GM21529 (cell line): Measurements from ENCODE around the gene CACNA2D3.

ENCODE experiments used
- ATAC-seq: cut with Tn5 transposase; IDR thresholded peaks from one replicate; pipeline ENCODE4 v1.9.1; 2021; ENCODE audit not compliant: unreplicated experiment

Gene CACNA2D3

DNA sequence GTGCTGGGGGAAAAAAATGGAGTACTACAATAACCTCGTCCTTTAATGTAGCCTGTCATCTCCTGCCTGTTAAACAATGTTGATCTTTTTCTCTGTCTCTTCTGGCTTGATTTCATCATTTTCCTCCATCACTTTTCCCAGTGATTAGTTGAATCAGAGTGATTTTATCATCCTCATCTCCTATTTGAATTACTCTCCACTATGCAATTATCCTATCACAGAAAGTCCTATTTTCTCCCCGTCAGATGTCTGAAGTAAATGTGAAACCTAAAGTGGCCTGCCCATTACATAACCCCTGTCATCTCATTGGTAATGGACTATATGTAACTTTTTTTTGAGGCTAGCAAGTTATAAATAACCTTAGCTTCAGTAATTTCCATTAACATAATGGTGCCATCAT is 201.8 kb downstream of the CACNA2D3 start:
- ATAC-seq: no peak

- ATAC-seq: no peak
These were observed 204.6 kb downstream of the CACNA2D3 start for GRCh38 chr3:54326951-54327350.

GRCh38 chr3:54331341-54331740 is 209.0 kb downstream of the CACNA2D3 start:
- no peak for ATAC-seq

DNA sequence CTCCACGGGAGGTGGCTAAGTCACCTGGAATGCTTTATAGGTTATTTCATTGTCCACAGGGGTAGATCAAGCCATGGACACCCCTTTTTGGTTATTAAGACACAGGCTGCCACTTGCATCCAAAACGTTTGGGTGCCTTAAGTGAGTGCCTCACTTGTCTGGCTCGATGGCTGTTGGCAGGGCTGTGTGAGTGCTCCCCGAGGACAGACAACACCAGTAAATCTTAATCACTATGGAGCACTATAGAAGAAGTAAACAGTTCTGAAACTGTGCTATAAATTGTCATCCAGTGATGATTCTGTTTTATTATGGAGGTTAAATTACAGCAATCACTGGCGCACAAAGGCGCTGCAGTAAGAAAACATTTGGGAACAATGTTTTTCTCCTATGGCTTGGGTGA is 215.5 kb downstream of the CACNA2D3 start:
- ATAC-seq: no peak

DNA sequence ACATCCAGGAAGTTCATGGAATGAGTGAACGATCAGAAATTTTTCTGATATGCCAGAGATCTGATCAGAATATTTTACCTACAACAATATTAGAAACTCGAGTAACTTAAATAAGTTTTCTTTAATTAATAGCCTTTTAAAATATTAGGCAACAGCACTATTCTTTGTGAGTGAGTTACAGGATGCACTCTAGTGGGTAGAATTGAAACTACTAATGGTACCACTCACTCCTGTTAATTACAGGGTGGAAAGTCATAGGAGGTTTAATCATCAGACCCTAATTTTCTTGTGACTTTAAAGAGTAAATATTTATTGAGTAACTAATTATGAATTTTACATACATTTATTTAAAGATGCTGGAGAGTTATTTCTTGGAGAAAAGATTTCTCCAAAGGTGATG is 217.3 kb downstream of the CACNA2D3 start:
- no peak for ATAC-seq

DNA sequence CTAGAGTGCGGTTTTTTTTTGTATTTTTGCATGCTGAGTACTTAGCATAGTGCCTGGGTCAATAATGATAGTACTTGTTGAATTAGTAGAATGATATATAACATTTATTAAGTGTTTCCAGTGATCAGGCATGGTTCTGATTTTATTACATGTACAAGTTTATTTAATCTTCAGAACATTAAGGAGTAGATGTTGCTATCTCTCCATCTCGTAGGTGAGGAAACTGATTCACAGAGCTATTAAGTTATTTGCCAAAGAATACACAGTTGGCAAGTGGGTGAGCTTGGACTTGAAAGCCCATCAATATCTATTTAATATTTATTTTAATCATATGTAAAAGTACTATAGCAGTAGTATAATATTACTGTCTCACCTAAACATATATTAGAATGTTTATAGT is 219.5 kb downstream of the CACNA2D3 start:
- no peak for ATAC-seq

DNA sequence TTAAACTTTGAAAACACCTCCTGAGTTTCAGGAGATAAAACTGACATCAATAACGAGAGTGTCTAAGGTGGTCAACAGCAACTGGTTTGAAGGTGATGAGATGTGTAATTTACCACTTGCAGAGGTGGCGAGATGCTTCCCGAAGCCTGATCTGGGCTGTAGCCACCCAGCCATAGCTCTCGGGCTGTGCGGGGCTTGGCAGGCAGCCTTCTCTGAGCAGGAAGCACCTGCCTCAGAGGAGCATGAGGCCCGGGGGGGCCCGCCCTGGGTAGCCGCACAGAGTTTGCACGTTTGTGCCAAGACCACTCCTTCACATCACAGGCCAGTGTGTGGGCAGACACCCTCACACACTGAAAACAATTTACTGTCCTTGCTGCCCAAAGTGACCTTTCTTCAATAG is 220.3 kb downstream of the CACNA2D3 start:
- no peak for ATAC-seq

DNA sequence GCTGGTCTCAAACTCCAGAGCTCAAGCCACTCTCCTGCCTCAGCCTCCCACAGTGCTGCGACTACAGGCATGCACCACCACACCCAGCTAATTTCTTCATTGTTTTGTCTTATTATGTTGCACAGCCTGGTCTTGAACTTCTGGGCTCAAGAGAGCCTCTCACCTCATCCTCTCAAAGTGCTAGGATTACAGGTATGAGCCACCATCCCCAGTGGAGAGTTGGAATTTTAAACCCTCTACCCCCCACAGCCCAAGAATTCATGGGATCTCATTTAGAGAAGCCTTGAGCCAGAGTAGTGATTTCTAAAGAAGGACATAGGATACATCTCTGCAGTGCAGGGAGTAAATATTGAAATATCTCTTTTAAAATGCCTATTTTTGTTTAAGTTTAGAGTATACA is 221.1 kb downstream of the CACNA2D3 start:
- no peak for ATAC-seq

GRCh38 chr3:54344601-54345231 is 222.4 kb downstream of the CACNA2D3 start:
- no peak for ATAC-seq

GRCh38 chr3:54345847-54346375 is 223.6 kb downstream of the CACNA2D3 start:
- ATAC-seq: no peak

DNA sequence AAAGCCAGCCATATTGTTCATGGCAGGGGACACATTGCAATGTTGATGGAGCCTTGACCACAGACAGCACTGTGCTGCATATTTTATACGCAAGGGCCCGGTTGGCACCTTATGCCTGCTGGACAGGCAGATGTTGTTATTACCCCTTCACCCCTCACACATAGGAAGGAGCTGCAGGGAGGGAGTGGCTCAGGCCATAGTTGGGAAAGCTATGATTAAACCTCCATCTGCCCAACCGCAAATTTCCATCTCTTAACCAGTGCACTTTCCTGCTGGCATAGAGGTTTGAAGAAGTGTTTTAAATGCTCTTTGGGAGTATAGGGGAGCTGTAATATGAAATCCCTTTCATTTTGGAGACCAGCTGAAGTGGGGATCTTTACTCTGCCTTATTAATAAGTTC is 224.7 kb downstream of the CACNA2D3 start:
- no peak for ATAC-seq

GRCh38 chr3:54347933-54348332 is 225.6 kb downstream of the CACNA2D3 start:
- no peak for ATAC-seq

DNA sequence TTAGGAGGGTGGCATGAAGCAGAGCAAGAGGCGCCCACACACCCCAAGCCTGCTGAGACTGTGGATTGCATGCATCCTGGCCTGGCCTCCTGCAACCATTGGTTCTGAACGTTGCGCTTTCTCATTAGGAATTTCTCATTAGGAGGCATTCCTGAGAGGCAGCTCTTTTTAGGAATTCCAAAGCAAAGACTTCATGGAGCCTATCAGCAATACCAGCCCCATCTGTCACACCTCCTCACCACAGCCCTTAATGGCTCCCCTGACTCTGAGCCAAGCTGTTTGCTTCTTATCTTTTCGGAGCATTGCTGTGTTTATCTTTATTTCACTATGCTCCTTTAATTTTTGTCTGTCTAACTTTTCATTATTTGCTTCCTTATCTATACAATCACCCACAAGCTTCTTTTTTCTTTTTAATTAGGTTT is 226.9 kb downstream of the CACNA2D3 start:
- no peak for ATAC-seq

DNA sequence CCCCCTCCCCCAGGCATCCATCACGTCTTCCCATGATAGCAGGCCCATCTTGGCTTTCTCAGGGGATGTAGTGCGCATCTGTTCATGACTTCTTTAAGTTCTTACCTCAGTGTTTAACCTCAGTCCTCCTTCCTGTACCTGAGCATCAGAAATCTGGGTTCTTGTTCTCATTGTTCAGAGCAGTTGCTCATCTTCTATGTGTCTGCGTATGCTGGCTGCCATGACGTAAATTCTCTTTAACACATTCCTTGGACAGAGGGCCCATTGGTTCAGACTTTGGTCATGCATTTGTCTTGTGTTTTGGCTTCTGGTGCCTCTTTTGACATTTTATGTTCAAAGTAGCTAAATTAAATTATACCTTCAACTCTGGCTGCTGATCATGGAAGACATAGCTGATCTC is 227.3 kb downstream of the CACNA2D3 start:
- no peak for ATAC-seq

GRCh38 chr3:54353546-54353945 is 231.2 kb downstream of the CACNA2D3 start:
- no peak for ATAC-seq

DNA sequence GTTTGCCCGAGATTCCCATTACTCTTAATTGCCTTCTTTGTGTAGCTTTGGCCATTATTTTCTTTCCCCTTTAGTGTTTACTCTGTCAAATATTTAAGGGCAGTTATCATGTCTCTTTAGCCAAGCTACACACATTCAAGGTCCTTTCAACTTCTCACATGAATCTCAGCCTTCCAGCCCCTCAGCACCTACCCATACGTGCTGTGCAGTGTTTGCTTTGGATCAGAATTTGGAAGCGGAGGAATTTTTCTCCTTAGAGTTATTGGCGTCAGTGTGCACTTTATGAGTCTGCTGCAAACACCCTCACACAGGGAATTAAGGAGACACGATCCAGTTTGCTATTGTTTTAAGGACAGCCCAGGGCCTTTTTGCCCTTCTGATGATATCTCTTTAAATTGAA is 231.6 kb downstream of the CACNA2D3 start:
- ATAC-seq: no peak

GRCh38 chr3:54355800-54356199 is 233.4 kb downstream of the CACNA2D3 start:
- ATAC-seq: no peak

DNA sequence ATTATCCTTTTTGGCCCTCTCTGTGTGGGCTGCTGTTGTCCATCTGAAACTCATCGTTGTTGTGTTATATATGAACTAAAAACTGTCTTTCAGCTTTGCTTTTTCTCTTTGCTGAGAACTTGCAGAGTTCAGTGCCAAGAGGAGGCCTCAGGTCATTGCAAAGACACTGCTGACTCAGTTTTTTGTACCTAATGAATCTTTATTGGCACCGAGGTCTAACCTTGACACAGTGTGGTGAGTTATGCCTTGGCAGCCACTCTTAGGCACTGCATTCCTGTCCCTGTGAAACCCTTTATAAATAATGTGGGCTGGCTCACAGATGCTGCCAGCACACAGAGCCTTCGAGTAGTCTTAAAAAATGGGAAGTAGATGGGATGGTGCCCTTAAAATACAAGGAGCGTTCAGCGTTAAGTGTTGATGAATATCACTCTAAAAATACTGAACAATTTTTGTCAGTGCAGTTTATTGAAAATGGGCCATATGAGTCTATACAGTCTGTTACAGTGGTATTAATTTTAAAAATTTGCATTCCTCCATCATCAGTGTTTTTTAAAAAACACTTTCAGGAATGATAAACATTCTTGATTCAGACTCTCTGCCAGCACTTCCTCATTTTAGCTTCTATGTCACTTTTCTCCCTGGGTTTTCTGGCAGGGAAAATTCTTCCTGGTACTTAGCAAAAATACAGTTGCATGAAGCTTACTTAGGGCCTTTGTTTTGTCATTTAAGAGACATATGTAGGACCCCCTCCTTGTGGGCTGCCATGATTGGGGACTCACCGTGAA is 234.1 kb downstream of the CACNA2D3 start:
- ATAC-seq: no peak

GRCh38 chr3:54357301-54357700 is 234.9 kb downstream of the CACNA2D3 start:
- ATAC-seq: no peak

DNA sequence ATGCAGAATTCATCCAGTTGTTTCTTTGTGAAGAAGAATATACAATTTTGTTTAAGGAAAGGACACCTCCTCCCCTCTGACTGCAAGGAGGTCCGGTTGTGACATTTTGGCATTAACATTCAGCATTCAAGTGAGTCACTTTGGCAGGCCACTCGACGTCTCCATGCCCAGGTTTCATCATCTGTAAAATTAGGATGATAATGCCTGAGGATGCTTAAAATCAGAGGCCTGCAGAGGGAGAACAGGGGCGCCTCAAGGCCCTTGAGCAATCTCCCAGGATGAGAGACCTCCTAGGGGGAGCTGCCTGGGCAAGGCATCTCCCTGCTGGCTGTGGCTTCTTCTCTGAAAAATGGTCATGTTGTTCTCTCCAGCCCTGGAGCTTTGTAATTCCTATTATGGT is 236.0 kb downstream of the CACNA2D3 start:
- ATAC-seq: no peak

DNA sequence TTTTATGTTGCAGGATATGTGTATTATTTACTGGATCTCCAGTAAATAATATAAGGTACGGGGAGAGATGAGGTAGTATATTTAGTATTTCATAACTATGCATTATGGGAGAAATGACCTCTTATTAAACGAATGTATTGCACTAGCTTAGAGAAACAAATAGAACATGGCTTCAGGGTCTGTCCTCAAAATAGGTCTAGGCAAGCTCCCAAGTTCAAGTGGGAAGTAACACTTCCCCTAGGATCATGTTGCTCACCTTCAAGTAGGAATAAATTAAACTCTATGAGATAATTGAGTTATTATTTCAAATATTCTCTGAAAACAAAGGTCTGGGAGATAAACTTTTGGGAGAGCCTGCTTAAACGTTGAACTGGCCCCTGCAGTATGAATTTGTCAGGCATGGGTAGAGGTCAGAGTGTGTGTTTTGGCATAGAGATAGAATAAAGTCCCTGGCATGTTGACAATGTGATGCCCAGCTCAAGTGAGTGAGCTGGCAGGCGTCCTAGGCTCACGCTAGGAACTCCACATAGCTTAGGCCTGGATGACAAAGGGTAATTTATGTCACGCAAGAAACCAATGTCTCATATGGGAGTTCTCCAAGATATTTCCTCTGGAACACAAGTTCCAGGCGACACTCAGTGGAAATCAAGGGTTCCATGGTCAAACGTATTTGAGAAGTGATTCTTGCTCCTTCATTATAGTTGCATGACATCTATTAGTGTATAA is 236.8 kb downstream of the CACNA2D3 start:
- no peak for ATAC-seq

- no peak for ATAC-seq
These were observed 238.0 kb downstream of the CACNA2D3 start for GRCh38 chr3:54360320-54360719.
